ENCODE results near the gene PLXDC2.

- no peak for TF ChIP-seq USF2 (IDR thresholded peaks at IDR 0.05; ENCODE audit: borderline replicate concordance, low read depth, low read length)
- no peak for TF ChIP-seq CTCF (IDR thresholded peaks at IDR 0.05 in 2 of 3, conservative IDR thresholded peaks at IDR 0.05 in 1 of 3; ENCODE audit: control insufficient read depth in 2 of 3, extremely low read depth in 1 of 3, insufficient read depth in 1 of 3, low read depth in 3 of 3, low read length in 3 of 3)
- TF ChIP-seq TCF7 (IDR thresholded peaks at IDR 0.05; ENCODE audit: borderline replicate concordance) = no peak
- TF ChIP-seq ATF7 (IDR thresholded peaks at IDR 0.05; ENCODE audit: low read depth) = no peak
- no peak for TF ChIP-seq BHLHE40 (IDR thresholded peaks at IDR 0.05; ENCODE audit: borderline replicate concordance in 1 of 2, low read depth in 2 of 2, low read length in 1 of 2)
- no peak for TF ChIP-seq FOXK2 (IDR thresholded peaks at IDR 0.05)
- TF ChIP-seq TAF1 (IDR thresholded peaks at IDR 0.05; ENCODE audit: borderline replicate concordance, low read depth, low read length) = no peak
- TF ChIP-seq EP300 (IDR thresholded peaks at IDR 0.05; ENCODE audit: borderline replicate concordance in 1 of 2, control insufficient read depth in 1 of 2, low read depth in 2 of 2, low read length in 2 of 2) = no peak
- no peak for TF ChIP-seq POLR2AphosphoS5 (IDR thresholded peaks at IDR 0.05; ENCODE audit: low read length)
- TF ChIP-seq SMC3 (IDR thresholded peaks at IDR 0.05; ENCODE audit: borderline replicate concordance, low read length) = no peak
- TF ChIP-seq YY1 (IDR thresholded peaks at IDR 0.05; ENCODE audit: low read depth, low read length) = no peak
These were observed 511.7 kb downstream of the PLXDC2 start for GRCh38 chr10:20327954-20328353.
